KMS-11 (cell line): ENCODE data around the gene REXO2.

Experiments
- H2AFZ ChIP-seq: fragments of 200-600 bp; sonication (generic); 2 replicates; pipeline ENCODE4 v1.6.1; 2016; ENCODE audit warnings: antibody characterized with exemption, mixed run types, low read depth
- H3K27ac ChIP-seq: fragments of 200-600 bp; sonication (generic); 2 replicates; pipeline ENCODE4 v1.6.1; 2016; ENCODE audit warnings: mild to moderate bottlenecking, mixed run types
- H3K27me3 ChIP-seq: fragments of 200-600 bp; sonication (generic); 2 replicates; pipeline ENCODE4 v1.6.1; 2017; ENCODE audit warnings: mild to moderate bottlenecking, low read depth, mixed run types, moderate library complexity; ENCODE audit not compliant: insufficient read depth
- H3K36me3 ChIP-seq: fragments of 200-600 bp; sonication (generic); 2 replicates; pipeline ENCODE4 v1.6.1; 2017; ENCODE audit warnings: mild to moderate bottlenecking, mixed run types; ENCODE audit not compliant: insufficient read depth
- H3K4me1 ChIP-seq: fragments of 200-600 bp; sonication (generic); 2 replicates; pipeline ENCODE4 v1.6.1; 2016; ENCODE audit warnings: mild to moderate bottlenecking, low read depth, mixed run types; ENCODE audit not compliant: poor library complexity, severe bottlenecking
- H3K4me2 ChIP-seq: fragments of 200-600 bp; sonication (generic); 2 replicates; pipeline ENCODE4 v1.7.0; 2016; ENCODE audit warnings: mild to moderate bottlenecking, mixed run types
- H3K4me3 ChIP-seq: fragments of 200-600 bp; sonication (generic); IDR thresholded peaks from 2 replicates; pipeline ENCODE4 v1.6.1; 2017; ENCODE audit warnings: low read depth, low read length, mixed read lengths; ENCODE audit not compliant: insufficient read depth
- H3K79me2 ChIP-seq: fragments of 200-600 bp; sonication (generic); 2 replicates; pipeline ENCODE4 v1.6.1; 2016; ENCODE audit warnings: low read depth, mixed run types; ENCODE audit not compliant: insufficient read depth
- H3K9ac ChIP-seq: fragments of 200-600 bp; sonication (generic); 2 replicates; pipeline ENCODE4 v1.6.1; 2016; ENCODE audit warnings: mild to moderate bottlenecking, mixed run types
- H4K20me1 ChIP-seq: fragments of 200-600 bp; sonication (generic); 2 replicates; pipeline ENCODE4 v1.6.1; 2016; ENCODE audit warnings: mild to moderate bottlenecking, mixed run types; ENCODE audit not compliant: insufficient read depth
- CTCF ChIP-seq: fragments of 200-600 bp; sonication (generic); conservative IDR thresholded peaks from 2 replicates; pipeline ENCODE4 v1.6.1; 2017; ENCODE audit warnings: low read depth, mild to moderate bottlenecking, antibody characterized with exemption, low read length, moderate library complexity, mixed read lengths

REXO2 gene

GRCh38 chr11:114397349-114397982 lies 41.8 kb upstream of the REXO2 start:
- H3K27me3 ChIP-seq = no peaks in the 10 kb centered on the region
- H3K27ac ChIP-seq = no peak overlapping the region
- H3K36me3 ChIP-seq = no peaks in the 10 kb centered on the region
- H2AFZ ChIP-seq = no peak overlapping the region
- no peak for TF ChIP-seq CTCF
- H3K4me2 ChIP-seq = no peak overlapping the region
- no peak overlapping the region for H3K4me3 ChIP-seq
- H3K9ac ChIP-seq = no peak overlapping the region
- peaks cover 24% of the 10 kb centered on the region; the same call in 1 of the 2 replicates for H3K79me2 ChIP-seq
- H4K20me1 ChIP-seq = no peaks in the 10 kb centered on the region
- H3K4me1 ChIP-seq = peaks cover 15% of the 10 kb centered on the region

- TF ChIP-seq CTCF = no peak
- H3K36me3 ChIP-seq = no peaks in the 10 kb centered on the region
- H3K27me3 ChIP-seq = no peaks in the 10 kb centered on the region
- no peak overlapping the region for H3K4me2 ChIP-seq
- no peak overlapping the region for H3K27ac ChIP-seq
- peaks cover 33% of the 10 kb centered on the region for H3K79me2 ChIP-seq
- H3K9ac ChIP-seq = no peak overlapping the region
- H3K4me3 ChIP-seq = no peak overlapping the region
- H4K20me1 ChIP-seq = no peaks in the 10 kb centered on the region
- H3K4me1 ChIP-seq = peaks cover 15% of the 10 kb centered on the region
- no peak overlapping the region for H2AFZ ChIP-seq
These were observed 40.9 kb upstream of the REXO2 start for GRCh38 chr11:114398303-114398920.

- Histone ChIP-seq H3K27ac (peak overlapping the region; percentile 93), H3K4me2 (peak overlapping the region; percentile 83), H3K79me2 (peaks cover 39% of the 10 kb centered on the region), H4K20me1 (no peaks in the 10 kb centered on the region), H3K4me1 (peaks cover 15% of the 10 kb centered on the region), H3K36me3 (no peaks in the 10 kb centered on the region), H3K27me3 (no peaks in the 10 kb centered on the region), H3K4me3 (no peak overlapping the region), H3K9ac (peak overlapping the region; percentile 95), H2AFZ (peak overlapping the region; percentile 48)
- no peak for TF ChIP-seq CTCF
These were observed 39.6 kb upstream of the REXO2 start for GRCh38 chr11:114399490-114400215.

GRCh38 chr11:114400216-114400914 lies 38.9 kb upstream of the REXO2 start, which contains the start of the genes C11orf71 and RBM7:
Gene C11orf71 (minus strand): TSS chr11:114400511. CDS start chr11:114400331, 180 bp downstream.
Gene RBM7 (plus strand): TSS chr11:114400666. CDS start chr11:114400672, 6 bp downstream.
- H3K4me2 ChIP-seq = peak within 1 kb of the TSS; percentile 91
- peaks cover 39% of the 10 kb centered on the region for H3K79me2 ChIP-seq
- no peaks in the 10 kb centered on the region for H3K27me3 ChIP-seq
- no peaks in the 10 kb centered on the region for H4K20me1 ChIP-seq
- peak within 1 kb of the TSS; percentile 93 for H3K27ac ChIP-seq
- H3K4me3 ChIP-seq = no peak within 1 kb of the TSS
- peak within 1 kb of the TSS; percentile 95 for H3K9ac ChIP-seq
- no peak for TF ChIP-seq CTCF
- H3K36me3 ChIP-seq = no peaks in the 10 kb centered on the region
- H2AFZ ChIP-seq = peak within 1 kb of the TSS; percentile 48
- peaks cover 15% of the 10 kb centered on the region for H3K4me1 ChIP-seq
